OCI-M2 (cell line): ENCODE measurements around the gene GRN.
"Not testable (repeated sequence)": the region's sequence is repeated elsewhere in the genome, so short reads cannot be mapped to it uniquely, and the experiment has no call there.

Experiments used
- DNase-seq: peaks from one replicate; lab custom pipeline; 2025; ENCODE audit not compliant: unreplicated experiment; lab: John Stamatoyannopoulos, UW

GRN gene

DNA sequence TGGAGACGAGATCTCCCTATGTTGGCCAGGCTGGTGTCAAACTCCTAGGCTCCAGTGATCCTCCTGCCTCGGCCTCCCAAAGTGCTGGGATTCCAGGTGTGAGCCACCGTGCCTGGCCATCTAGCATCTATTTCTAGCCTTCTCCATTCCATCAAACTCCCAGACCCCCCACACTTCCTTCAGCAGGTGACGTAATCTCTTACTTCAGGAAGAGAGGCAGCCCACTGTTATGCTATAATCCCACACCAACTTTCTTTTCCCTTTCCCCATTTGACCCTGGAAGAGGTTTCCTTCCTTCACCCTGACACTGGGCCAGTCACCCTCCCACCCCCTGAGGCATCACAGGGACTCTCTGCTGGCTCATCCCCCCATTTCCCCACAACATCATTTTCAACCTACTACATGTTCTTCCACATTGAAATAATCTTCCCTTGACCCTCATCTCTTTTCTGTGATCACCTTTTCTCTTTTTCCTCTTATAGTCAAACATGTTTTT, 36.8 kb downstream of the GRN start:
- no peak for DNase-seq

DNA sequence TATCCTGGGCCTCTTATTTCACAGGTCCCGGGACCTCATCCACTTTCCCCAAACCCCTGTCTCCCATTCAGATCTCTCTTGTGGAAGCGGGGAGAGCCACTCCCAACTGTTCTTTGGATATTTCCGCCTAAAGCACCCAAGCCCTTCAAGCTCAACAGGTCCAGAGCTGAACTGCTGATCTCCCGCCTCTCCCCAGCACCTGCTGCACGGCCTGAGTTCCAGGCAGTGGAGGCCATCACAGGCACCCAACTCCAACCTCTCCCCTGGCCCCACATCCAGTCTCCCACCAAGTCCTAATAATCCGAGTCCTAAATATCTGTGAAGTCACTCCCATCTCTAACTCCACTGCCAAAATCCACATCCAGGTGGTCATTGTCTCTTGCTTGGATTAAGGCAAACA, 37.8 kb downstream of the GRN start:
- DNase-seq, result no peak

DNA sequence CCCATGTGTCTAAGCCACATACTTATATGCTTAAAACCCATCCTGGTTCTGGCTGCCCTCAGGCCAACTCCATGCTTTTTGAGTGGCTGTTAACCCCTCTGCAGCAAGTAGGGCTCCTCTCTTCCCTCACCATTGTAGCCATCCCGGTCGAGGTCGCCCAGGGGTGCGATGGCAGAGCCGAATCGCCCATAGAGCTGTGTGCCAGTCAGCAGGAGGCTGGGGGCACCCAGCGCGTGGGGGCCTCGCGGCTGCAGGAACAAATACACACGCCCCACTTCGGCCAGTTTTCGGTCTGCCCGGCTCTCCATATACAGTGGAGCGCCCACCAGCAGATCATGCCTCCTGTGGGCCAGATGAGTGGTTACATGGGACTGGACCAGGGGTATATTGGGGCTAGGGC, 38.3 kb downstream of the GRN start:
- DNase-seq, result no peak

DNA sequence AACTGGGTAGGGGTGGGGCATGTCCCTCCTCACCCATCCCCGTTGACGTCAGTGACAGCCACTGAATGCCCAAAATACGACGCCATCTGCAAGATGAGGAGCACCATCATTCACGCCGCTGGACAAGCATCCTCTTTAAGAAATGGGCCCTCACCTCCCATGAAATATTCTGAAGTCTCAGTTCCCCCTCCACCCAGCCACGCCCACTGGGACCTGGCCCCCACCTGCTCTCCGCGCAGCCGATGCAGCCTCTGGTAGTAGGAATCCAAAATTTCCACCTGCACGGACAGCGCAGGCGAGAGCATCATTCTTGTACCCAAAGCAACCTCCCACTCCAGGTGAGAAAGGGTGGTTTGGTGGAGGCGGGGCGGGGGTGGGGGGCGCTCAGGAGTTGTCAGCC, 38.8 kb downstream of the GRN start:
- no peak for DNase-seq

DNA sequence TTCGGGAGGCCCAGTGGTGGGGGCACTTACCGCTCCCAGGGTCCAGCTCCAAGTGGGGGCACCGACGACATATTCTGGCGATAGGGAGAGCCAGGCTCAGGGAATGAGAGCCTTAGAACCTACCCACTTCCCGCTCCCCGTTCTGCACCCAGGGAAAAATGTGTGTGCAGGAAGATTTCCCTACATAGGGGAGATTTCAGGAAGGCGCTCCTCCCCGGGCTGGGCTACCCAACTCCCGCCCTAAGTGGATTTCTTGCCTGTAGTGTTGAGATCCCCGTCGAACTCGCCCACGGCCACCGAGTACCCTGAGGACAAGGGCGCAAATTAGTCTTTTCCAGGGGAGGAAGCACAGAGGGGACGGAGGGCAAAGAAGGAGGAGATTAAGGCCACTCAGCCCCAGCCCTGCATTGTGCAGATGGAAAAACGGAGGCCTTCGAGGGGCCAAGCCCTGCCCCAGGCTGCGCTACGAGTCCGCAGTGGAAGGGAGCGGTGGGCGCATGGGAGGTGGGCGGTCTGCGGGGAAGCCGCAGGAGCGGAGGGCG, 39.2 kb downstream of the GRN start:
- no peak for DNase-seq

DNA sequence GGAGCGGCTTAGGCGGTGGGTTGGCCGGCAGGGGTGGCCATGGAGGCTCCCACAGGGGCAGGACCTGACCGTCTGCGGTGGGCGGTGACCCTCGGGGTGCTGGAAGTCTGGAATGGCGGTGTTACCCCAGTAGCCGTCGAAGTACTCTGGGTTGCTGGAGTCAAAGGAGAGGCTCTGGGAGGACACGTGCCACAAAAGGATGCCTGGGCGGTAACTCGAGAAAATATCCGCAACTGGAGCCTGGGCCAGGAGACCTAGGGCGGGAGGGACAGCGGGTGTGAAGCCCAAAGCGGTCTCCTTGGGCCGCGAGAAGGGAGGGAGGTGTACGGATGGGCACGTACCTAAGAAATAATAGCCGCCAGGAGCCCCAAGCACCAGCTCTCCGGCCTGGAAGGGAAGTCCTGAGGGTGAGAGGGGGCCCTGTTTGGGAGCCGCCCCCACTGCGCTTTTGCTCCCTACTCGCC, 39.8 kb downstream of the GRN start:
- no peak for DNase-seq

DNA sequence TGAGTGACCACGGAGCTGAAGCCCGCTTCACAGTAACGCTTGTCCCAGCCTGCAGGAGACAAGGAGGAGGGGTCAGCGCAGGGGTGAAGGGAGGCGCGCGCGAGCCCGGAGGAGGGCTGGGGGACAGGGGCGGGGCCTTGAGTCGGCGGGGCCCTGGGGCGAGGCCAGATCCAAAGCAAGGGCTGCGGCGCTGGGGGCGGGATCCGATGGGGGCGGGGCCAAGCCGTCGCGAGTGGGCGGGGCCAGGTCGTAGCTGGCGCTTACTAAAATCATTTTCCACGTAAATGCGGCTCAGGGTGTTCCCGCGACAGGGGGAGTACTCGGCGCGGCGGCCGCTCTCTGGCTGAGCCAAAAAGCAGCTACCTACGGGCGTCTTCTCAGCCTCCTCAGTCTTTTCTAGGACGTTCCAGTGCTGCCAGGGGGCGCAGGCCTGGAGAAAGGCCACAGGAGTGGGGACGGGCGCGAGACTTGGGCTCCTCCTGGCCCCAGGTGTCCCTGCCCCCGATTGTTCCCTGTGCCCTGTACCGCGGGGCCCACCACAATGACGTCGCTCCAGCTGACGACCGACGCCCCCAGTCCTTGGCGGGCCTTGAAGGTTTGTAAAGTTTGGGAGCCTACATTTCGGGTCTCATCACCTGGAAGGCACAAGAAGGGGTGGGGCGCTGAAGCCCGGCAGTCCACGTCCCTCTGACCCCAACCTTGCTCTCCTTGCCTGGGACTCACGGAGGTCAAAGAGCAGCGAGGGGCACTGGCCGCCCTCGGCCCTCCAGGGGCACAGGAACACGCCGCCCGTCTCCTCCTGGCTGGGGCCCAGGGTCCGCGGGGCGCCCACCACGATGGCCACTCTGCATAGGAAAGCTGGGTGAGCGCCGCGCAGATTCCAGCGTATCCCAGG, 40.4 kb downstream of the GRN start:
- DNase-seq, result no peak

DNA sequence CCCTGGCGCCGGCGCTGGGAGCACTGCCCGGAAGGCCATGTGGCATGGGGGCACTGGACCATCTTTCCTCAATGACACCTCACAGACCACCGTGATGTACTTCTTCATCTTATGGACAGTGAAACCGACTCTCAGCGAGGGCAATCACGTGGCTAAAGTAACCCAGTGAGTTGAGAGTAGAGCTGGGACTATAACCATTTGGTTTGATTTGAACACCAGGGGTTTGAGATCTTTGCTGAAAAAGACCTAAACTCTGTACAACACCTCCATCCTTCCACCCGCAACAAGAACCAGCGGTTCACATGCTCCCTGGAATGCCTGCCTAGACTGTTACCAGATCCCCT, 41.1 kb downstream of the GRN start:
- no peak for DNase-seq

DNA sequence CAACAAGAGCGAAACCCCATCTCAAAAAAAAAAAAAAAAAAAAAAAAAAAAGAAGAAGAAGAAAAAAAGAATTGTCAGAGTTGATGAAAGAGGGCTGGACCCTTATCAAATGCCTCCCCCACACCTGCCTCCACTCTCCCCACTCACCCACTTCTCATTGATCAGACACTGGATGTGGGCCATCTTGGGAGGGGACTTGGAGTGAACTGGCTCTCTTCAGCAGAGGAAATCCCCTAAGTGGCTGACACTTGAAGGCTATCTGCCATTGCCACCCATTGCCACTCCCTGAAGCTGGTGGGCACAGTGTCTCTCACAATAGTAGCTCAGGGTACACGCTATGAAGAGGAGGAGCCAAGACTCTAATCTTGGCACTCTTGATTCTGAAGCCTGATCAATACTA, 42.7 kb downstream of the GRN start:
- no peak for DNase-seq

DNA sequence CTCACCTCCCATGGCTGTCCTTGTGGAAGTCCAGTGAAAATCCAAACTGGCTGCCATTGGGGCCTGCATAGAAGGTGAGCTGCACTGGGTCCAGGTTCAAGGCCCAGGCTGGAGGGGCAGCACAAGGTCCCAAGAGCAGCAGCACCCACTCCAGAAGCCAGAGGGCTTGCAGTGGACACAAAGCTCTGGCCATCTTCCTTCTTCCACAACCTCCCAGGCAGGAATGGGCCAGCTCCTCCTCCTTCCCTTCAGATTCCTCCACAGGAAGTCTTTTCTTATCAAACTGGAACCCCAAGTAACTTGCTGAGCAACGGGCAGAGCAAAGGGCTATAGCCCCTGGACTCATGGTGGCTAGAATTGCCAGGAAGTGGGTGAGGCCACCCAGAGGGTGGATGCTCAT, 44.2 kb downstream of the GRN start, which contains the start of gene ITGA2B:
ITGA2B (minus strand) TSS at position 369 of the 400 bp plus-strand sequence; CDS start at position 193, 176 bp downstream.
- DNase-seq, result no peak

DNA sequence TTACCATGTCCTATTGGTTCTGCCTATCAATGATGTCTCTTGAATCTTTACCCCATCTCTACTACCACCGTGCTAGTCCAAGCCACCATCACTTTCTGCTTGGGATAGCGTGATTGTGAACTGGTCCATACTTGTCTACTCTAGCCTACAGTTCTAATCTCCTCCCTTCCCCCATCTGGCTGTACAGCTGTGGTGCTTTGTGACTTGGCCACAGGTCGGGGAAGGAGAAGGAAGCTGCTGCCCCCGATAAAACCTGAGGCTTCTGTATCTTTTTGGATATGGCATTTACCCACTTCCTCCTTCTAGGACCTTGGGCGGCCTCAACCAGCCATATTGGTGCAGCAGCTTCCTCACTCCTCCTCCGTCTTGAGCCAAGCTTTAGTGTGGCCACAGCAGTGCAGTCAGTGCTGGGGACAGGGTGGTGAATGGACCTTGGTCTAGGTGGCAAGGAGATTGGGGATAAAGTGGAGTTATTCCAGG, 44.7 kb downstream of the GRN start:
- peak; percentile 85 for DNase-seq

DNA sequence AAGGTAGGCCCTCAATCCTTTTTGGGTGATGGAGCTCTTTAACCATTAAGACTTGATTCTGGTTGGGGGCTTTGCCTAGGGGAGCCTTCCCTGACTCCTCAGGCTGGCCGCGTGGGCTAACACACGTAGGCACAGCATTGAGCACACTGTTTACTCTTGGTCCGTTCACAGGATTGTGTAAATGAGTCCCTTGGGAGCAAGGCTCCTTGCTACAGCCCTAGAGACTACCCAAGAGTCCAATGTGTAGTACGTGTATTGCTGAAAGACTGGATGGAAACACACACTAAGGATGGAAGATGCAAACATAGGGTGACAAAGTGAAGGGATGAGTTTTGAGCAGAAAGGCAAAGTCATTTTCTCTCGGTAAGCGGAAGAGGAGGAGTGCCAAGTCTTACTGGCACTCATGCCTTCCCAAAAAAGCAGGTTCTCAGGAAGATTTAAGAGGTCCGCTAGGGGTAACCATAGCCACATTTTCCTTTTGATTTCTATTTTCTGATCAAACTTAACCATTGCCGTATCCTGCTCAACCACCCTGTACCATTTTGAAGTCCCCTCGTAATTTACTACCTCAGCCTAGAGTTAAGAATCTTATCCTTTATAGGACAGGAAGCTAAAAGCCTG, 45.3 kb downstream of the GRN start:
- DNase-seq, result no peak

DNA sequence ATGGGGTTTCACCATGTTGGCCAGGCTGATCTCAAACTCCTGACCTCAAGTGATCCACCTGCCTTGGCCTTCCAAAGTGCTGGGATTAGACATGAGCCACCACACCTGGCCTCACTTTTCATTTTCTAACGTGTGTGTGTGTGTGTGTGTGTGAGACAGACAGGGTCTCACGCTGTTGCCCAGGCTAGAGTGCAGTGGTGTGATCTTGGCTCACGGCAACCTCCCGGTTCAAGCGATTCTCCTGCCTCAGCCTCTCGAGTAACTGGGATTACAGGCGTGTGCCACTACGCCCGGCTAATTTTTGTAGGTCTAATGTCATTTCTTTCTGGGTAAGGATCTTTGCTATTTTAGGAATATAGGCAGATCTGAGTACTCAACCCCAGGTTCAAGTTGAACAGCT, 49.0 kb downstream of the GRN start:
- not testable (repeated sequence) for DNase-seq

DNA sequence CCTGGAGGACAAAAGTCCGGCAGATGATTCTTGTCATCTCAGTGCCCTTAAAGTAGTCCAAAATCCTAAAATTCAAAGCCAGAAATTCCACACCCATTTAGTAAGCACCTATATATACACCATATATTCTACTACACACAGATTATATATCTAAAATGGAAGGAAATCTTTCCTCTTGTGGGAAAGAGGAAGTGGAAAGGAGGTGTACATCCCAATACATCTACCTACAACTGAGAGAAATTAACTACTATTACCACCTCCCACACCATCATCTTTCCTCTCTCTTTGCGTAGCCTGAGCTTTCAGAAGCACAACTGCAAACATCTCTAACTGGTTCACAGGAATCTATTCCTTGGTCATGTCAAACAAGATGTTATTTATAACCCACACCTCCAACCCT, 49.7 kb downstream of the GRN start:
- DNase-seq, result no peak

DNA sequence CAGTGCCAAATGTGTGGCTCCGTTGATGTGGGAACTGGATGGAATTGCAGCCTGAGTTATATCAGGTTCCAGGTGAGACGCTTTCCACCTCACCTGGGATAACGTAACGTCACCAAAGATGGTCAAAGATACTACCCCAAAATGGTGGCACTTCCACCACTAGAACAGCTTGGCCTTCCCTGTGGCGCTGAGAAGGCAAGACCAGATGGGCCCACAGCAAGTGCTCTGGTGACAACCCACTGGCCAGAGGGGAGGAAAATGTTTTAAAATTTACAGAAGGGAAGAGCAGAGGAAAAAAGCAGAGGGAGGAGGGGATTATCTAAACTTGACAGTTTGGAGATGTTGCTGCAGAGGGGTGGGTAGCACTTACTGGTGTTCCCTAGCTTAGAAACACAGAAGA, 51.8 kb downstream of the GRN start:
- no peak for DNase-seq

DNA sequence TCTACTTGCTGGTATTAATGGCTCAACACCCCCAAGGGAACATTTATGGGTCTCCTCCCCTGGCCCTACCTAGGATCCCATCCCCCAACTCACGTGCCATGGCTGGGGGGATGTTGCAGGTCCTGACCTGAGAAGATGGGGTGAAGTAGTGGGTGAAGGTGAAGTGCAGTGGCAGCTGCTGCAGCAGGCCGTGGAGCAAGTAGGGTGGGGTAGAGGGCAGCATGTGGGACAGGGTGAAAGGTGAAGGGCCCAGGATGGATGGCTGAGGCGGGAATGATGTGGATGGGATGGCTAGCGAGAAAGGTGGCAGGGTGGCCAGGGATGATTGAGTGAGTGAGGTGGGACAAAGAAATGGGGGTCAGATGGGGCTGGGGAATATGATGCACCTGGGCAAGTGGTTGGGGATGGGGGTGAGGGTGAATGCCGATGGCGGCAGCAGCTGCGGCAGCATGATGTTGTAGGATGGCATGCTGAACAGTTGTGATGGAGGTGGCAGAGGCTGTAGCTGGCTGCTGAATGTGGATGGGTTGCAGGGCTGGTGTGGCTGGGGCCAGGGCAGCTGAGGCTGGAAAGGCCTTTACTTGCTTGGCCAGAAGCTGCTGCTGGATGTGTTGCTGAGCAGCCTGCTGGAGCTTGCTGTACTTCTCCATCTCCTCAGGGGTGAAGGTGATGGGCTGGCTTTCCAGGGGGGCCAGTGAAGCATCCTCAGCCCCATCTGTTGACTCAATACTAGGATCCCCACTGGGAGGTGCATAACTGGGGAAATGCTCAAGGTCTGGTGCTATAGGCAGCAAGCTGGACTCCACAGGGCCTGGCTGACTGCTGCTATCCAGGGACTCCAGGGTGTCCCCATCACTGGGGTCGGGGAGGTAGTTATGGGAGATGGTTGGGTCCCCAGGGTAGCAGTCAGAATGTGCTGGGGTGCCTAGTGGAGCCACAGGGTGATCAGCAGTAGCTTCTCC, 52.7 kb downstream of the GRN start:
- no peak for DNase-seq

DNA sequence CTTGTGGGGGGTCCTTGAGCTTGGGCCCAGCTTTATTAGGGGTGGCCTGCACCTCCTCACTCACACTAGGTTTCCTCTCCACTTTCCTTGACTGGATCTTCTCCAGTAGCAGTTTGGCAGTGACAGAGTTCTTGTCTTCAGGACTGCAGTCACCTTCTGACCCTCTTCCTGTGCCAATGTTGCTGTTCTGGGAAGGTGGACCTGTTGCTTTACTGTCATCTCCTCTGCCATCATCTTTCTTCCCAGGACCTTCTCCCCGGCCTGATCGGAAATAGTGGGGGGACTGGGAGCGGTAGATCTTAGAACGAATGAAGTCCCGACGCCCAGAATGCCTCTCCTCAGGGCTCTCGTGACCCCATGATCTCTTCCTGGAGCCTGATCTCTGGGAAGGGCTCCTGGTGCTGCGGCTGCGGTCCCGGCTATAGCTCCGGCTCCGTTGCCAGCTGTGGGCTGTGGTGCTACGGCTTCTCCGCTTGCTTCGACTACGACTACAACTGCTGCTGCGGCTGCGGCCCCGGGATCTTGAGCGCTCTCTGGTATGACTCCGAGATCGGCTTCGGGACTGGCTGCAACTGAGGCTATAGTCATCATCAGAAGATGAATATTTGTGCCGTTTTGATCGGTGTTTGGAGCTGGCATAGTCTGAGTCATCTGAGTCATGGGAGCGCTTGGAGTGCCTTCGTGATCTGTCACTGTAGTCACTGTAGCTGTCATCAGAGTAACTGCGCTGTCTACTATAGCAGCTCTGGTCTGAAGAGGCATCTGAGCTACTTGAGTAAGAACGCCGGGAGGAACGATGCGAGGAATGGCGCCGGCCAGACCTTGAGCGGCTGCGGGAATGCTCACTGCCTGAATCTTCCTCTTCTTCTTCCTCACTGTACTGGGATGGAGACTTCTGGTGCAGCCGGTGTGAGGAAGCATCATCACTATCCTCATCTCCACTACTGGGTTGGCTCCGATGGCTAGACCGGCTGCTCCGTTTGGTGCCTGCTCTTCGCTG, 53.9 kb downstream of the GRN start:
- DNase-seq, result no peak

DNA sequence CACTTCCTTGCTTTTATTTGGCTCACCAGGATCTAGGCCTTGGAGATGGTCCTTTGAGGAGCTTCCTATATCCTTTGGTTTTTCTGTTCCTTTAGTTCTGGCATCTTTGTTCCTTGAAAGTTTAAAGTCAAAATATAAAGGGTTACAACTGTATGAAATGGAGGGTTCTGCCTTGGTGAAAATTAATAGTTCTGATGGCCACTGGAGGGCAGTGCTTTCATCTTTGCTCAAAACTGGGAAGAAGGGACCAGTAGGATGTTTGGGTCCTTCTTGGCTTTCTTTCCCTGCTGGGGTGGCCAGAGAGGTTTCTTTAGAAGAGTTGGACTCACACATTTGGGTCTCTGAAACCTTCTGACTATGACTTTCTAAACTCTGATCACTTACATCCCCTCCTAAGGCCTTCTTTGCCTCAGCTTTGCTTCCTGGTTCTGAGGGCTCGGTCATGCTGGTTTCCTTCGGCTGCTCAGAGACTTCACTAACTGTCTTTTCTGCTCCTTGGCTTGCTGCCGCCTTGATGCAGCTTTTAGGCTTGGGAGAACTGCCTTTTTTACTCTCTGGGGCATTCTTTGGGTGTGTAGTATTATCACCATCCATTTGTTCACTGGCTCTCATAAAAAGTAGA, 55.2 kb downstream of the GRN start:
- no peak for DNase-seq
